ENCODE measurements around the gene PALM2AKAP2.

The PALM2AKAP2 gene

DNA sequence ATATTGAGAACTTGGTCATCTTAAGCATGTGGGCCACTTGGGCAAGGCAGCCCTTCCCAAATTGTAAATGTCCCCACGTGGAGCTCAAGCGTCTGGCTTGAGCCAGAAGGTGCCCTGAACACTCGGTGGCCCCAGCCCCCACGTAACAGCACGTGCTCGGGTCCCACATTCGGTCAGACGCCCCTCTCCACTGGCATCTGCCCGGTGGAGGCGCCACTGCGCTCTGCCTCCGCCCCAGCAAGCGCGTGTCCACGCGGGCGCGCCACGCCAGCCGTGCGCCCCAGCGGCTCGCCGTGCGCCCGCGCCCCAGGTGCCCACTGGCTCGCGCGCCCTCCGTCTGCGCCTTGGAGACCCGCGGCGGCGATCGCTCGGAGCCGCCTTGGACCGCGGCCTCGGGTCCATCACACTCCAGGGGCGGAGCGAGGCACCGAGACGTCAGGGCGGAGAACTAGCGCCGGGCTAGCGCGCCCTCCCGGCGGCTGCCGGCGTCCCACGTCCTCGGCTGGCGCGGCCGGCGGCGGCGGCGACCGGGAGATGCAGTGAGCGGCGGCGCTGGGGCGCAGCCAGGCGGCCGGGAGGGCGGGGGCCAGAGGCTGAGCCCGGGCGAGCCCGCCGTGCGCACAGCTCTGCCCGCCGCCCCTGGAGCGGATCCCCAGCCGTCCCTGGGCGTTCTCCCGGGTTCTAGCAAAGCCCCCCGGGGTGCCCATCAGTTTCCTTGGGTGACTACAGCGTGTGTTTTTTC lies at the start of gene PALM2AKAP2:
Gene PALM2AKAP2 (plus strand): TSS at position 488 of the 742 bp plus-strand sequence. CDS start 291 bp downstream, outside the sequence.
- no peak for DNase-seq (ENCODE audit: low read depth in 1 of 2, low spot score in 1 of 2)

GRCh38 chr9:109730228-109730627 lies 49.8 kb upstream of the PALM2AKAP2 start:
- no peak for DNase-seq (ENCODE audit: low read depth in 1 of 2, low spot score in 1 of 2)

- no peak for DNase-seq (ENCODE audit: low read depth in 1 of 2, low spot score in 1 of 2)
These were observed 46.3 kb upstream of the PALM2AKAP2 start for GRCh38 chr9:109733690-109734089.

- no peak for DNase-seq (ENCODE audit: low read depth in 1 of 2, low spot score in 1 of 2)
These were observed 45.2 kb upstream of the PALM2AKAP2 start for GRCh38 chr9:109734814-109735213.

DNA sequence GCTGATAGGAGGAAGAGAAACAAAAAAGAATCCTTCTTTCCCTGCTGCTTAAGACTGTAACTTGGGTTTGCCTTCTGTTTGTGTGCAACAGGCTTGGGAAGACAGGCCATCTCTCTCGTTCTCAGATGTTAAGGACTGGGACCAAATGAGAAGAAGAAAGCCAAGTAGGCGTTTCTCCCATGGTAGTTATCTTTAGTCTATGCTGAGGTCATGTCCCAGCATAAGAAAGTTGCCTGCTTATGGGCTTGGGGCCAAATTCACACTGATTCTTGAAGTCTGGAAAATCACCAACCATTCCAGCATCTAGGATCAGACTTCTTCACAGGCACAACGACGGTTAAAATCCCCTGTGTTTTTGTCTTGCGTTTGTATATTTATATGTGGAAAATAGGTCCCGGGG lies 44.2 kb upstream of the PALM2AKAP2 start:
- no peak for DNase-seq (ENCODE audit: low read depth in 1 of 2, low spot score in 1 of 2)

DNA sequence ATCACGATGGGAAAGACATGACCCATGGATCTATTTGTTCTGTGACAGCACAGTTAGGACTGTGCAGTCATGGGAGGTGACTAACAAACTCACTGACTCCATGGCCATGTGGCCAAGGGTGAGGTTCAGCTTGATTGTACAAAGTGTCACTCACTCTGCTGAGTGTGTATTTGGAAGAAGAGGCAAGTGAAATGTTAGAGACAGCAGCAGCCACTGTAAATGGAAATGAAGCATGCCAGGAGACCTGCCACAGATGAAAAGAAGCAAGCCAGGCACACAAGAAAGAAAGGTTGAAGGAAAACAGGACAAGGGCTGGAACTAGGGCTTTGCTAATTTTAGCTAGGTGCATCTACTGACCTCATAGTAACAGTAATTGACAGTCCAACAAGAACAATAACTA lies 42.7 kb upstream of the PALM2AKAP2 start:
- no peak for DNase-seq (ENCODE audit: low read depth in 1 of 2, low spot score in 1 of 2)

GRCh38 chr9:109739760-109740159 lies 40.2 kb upstream of the PALM2AKAP2 start:
- DNase-seq (ENCODE audit: low read depth in 1 of 2, low spot score in 1 of 2): no peak

DNA sequence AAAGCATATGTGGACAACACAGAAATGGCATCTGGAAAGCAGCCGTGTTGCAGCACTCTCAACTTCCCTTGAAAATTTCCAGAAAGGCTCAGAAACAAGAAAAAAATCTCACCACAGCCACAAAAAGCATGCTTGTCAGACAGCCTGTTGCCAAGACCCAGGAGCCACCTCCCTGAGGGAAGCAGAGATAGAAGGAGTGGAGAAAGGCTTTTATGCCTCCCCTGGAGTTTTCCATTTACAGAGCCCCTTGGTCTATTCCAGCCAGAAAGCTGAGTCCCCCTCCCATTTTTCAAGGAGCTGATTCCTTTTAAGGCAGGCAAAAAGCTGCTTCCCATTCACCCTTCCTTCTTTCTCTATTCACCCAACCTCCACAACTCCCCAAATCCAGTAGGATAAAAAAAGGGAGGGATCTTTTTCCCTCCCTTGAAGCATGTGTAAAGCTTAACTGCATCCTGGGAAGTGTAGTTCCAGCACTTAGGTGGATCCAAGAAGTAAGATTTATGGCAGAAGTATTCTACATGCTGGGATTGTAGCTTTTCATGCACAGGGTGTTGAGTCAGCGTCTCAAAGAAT lies 37.1 kb upstream of the PALM2AKAP2 start:
- no peak for DNase-seq (ENCODE audit: low read depth in 1 of 2, low spot score in 1 of 2)

GRCh38 chr9:109743696-109744095 lies 36.3 kb upstream of the PALM2AKAP2 start:
- DNase-seq (ENCODE audit: low read depth in 1 of 2, low spot score in 1 of 2): no peak

DNA sequence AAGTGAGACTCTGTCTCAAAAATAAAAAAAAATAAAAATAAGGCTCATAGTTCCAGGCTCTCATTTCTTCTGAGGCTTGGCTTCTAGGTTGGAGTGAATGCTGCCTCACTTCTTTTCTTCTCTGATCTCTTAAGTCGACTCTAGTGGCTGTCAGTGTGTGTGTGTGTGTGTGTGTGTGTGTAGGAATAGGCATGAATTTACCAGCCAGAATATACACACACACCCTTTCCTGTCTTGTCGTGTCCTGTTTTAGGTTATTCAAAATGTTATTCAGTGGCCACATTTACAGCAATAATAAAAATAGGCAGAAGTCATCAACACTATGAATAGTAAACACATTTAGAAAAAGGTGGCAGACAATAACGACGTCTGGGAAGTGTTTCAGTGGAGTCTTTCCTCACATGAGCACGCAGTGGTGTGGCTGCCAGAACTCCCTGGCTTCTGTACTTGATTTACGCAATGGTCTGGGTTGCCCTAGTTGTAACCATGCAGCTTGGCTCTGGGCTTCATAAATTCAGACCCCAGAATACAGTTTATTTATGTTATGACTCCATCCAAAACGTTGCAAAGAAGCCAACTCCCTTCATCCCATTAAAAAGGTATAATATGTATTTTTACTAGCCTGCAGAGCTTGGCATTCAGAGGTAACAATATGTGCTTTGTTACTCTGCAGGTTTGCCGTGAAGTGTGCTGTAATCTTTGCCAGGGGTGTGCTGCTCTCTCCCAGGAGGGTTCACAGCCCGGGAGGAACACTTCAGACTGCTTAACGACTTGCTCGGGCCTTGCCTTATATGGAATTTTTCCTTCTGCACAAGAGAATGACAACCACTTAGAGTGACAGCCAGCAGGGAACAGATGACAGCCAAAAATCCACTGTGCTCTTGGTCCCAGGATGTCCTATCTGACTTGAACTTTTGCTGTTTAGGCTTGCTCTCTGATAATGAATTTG lies 34.4 kb upstream of the PALM2AKAP2 start:
- DNase-seq (ENCODE audit: low read depth in 1 of 2, low spot score in 1 of 2): no peak

DNA sequence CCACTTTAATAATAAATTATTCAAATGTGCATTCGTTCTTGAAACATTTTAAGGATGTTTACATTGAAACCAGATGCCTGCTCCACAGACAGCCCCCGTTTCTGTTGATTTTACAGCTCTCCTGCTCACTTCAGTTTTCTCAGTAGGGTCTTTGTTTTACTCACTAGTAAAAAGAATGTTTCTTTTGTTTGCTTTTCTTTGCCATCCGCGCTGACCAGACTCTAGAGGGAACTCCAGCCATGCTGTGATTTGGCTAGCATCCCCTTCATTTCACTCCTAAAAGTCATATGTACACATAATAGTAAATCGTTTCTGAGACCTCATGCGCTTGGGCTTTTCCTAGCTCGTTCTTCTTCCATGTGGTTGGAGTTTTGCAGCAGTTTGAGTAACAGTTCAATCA lies 28.7 kb upstream of the PALM2AKAP2 start:
- no peak for DNase-seq (ENCODE audit: low read depth in 1 of 2, low spot score in 1 of 2)

DNA sequence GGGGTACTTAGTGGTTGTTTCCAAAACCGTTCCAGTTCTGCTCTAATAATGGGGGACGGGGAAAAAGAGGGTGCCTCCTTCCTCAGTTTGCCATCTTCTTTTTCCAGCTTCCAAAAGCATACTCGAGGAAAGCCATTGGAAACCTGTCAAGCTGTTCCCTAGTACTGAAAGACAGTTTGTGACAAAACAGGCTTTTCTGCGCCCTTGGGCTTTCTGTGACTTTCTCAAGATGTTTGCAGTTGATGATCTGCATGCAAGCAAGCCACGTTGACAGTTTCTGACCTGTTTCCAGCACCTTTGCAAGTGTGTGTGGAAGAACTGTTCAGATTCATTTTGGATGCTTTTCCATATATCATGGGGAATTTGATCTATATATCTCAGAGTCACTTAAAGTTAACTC lies 26.7 kb upstream of the PALM2AKAP2 start:
- DNase-seq (ENCODE audit: low read depth in 1 of 2, low spot score in 1 of 2): no peak

DNA sequence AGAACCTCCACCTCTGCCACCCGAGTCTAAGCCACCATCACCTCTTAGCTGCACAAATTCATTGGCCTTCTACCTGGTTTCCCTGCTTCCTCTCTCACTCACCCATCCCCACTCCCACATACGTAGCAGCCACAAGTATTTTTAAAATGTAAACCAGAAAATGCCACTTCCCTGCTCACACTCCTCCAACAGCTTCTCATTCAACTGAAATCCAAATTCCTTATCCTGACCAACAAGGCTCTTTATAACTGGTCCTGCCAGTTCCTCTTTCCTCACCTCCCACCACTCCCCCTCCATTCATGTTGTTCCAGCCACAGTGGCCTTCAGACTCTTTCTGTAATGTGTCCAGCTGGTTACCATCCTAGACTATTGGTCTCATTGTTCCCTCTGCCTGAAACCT lies 25.0 kb upstream of the PALM2AKAP2 start:
- DNase-seq (ENCODE audit: low read depth in 1 of 2, low spot score in 1 of 2): no peak

DNA sequence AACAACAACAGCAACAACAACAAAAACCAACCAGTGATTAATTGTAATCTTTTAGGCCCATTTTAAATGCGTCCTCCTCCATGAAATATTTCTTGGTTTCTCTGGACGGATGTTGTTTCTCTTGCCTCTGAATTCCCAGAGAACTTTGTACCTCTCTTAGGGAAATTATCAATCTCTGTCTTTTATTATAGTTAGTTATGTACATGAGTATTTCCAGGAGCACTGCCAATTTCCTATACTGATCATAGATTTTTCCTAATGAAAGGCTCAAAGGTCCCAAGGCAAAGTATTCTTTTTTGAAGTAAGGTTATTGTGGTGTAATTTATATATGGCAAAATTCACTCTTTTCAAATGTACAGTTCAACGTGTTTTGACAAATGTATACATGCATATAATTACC lies 20.4 kb upstream of the PALM2AKAP2 start:
- no peak for DNase-seq (ENCODE audit: low read depth in 1 of 2, low spot score in 1 of 2)

GRCh38 chr9:109765278-109765677 lies 14.7 kb upstream of the PALM2AKAP2 start:
- DNase-seq (ENCODE audit: low read depth in 1 of 2, low spot score in 1 of 2): no peak

DNA sequence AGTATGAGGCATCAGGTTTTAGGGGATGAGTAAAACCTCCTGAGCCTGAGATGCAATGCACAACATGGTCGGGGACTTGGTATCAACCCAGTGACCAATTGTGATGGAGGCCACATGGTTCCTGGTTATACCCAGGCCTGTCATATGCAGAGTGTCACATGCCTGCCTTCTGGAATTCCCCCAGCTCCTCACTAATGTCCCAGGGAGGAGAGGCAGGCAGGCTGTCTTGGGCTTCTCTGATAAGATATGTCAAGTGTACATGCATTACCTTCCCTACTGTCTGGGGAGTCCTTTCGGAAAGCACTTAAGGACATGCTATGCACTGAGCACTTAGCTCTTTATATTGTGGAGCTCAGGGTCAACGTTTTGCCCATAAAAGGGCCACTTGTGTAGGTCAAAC lies 14.2 kb upstream of the PALM2AKAP2 start:
- DNase-seq (ENCODE audit: low read depth in 1 of 2, low spot score in 1 of 2): no peak

GRCh38 chr9:109766351-109766750 lies 13.6 kb upstream of the PALM2AKAP2 start:
- DNase-seq (ENCODE audit: low read depth in 1 of 2, low spot score in 1 of 2): no peak

GRCh38 chr9:109767404-109767803 lies 12.6 kb upstream of the PALM2AKAP2 start:
- DNase-seq (ENCODE audit: low read depth in 1 of 2, low spot score in 1 of 2): no peak

DNA sequence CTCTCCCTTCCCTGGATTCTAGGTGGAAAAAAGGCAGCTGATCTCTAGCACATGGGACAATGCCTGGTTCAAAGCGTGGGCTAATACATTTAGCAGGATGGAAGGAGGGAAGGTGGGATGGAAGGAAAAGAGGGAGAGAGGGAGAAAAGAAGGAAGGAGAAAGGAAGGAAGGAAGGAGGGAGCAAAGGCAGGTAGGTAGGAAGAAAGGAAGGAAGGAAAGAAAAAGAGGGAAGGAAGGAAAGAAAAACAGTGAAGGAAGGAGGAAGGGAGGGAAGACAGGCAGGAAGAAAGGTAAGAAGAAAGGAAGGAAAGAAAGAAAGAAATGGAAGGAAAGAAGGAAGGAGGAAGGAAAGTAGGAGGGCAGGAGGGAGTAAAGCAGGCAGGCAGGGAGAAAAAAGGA lies 12.2 kb upstream of the PALM2AKAP2 start:
- no peak for DNase-seq (ENCODE audit: low read depth in 1 of 2, low spot score in 1 of 2)

- DNase-seq (ENCODE audit: low read depth in 1 of 2, low spot score in 1 of 2): no peak
These were observed 10.7 kb upstream of the PALM2AKAP2 start for GRCh38 chr9:109769250-109769649.

- DNase-seq (ENCODE audit: low read depth in 1 of 2, low spot score in 1 of 2): no peak
These were observed 9.9 kb upstream of the PALM2AKAP2 start for GRCh38 chr9:109770101-109770500.

DNA sequence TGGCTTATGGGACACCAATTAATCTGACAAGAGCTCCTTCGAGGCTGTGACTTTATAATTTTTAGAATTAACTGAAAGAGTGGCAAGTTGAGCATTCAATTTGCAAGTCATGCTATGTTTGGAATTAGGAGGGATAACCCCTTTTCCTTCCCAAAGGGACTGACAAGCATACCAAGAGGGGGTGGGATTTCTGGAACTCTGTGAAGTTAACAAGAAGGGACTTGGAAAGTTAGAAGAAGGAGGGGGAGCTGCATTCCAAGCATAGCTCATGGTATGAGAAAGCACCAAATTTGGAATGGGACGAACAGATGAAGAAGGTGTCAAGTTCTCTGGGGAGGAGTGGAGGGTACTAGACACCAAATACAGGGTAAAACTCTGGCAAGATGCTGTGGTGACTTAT lies 8.9 kb upstream of the PALM2AKAP2 start:
- DNase-seq (ENCODE audit: low read depth in 1 of 2, low spot score in 1 of 2): no peak

All from activated CD4-positive, alpha-beta T cell treated with anti-CD3 and anti-CD28 coated beads, Interleukin-2, amount 50 U/mL, for 24 hours (primary cell).